ENCODE data around the gene MRPL33. TPM values are rescaled to one million over a fixed set of nuclear protein-coding genes. Genes with fewer than 3 reads are reported as not detected.

Gene MRPL33
- total and polyA plus RNA-seq, 2 experiments from 2014 or later, result 80.5 to 310 TPM

GRCh38 chr2:27766287-27766661 lies 5.2 kb upstream of the MRPL33 start:
- Mint-ChIP-seq H3K4me3 (no peak overlapping the region; the same call in 2 of the 3 replicates), H3K27ac (no peak overlapping the region), H3K36me3 (ENCODE audit: low read depth) (peaks cover 3% of the 10 kb centered on the region; the same call in 1 of the 3 replicates), H3K4me1 (peaks cover 14% of the 10 kb centered on the region; the same call in 2 of the 3 replicates), H3K9me3 (no peaks in the 10 kb centered on the region), H3K27me3 (ENCODE audit: insufficient read depth, low read depth, poor library complexity) (peaks cover 11% of the 10 kb centered on the region)
- Histone ChIP-seq H3K4me3 (no peak overlapping the region), H3F3A (replicated peaks; ENCODE audit: low read depth) (no peaks in the 10 kb centered on the region), H3K36me3 (ENCODE audit: insufficient read depth) (no peaks in the 10 kb centered on the region), H3K27ac (ENCODE audit: low read depth) (no peak overlapping the region), H3K79me2 (replicated peaks; ENCODE audit: insufficient read depth) (no peaks in the 10 kb centered on the region), H3K4me2 (no peak overlapping the region), H3K9me2 (ENCODE audit: insufficient read depth) (no peaks in the 10 kb centered on the region), H3K4me1 (ENCODE audit: insufficient read depth) (peaks cover 4% of the 10 kb centered on the region; the same call in 1 of the 2 replicates), H4K20me1 (replicated peaks; ENCODE audit: insufficient read depth) (no peaks in the 10 kb centered on the region; the same call in 1 of the 2 replicates), H2AFZ (no peak overlapping the region), H3K27me3 (ENCODE audit: insufficient read depth) (no peaks in the 10 kb centered on the region)
- DNase-seq (ENCODE audit: low spot score) (no peak), ATAC-seq (no peak)
- TF ChIP-seq NANOG (IDR thresholded peaks at IDR 0.05; ENCODE audit: borderline replicate concordance), result no peak
- no peak for TF ChIP-seq ZNF331 (CRISPR knock-in tag; IDR thresholded peaks at IDR 0.05; ENCODE audit: low read depth)
- TF ChIP-seq CTCF (conservative IDR thresholded peaks at IDR 0.05; ENCODE audit: low read depth in 2 of 2), result no peak
- no peak for TF ChIP-seq REST (IDR thresholded peaks at IDR 0.05; ENCODE audit: unreplicated experiment)
- no peak for TF ChIP-seq ZNF114 (CRISPR knock-in tag; IDR thresholded peaks at IDR 0.05)
- TF ChIP-seq ETS1 (IDR thresholded peaks at IDR 0.05), result no peak
- TF ChIP-seq STAT1 (IDR thresholded peaks at IDR 0.05; ENCODE audit: unreplicated experiment), result no peak
- no peak for TF ChIP-seq CREB1 (CRISPR knock-in tag; IDR thresholded peaks at IDR 0.05; ENCODE audit: low read depth)

GRCh38 chr2:27771202-27771547 lies 344 bp upstream of the MRPL33 start:
- H3K79me2 ChIP-seq (replicated peaks; ENCODE audit: insufficient read depth), result peaks cover 44% of the 10 kb centered on the region
- peak overlapping the region; percentile 91 for H3K27ac ChIP-seq (ENCODE audit: low read depth)
- TF ChIP-seq ZNF462 (CRISPR knock-in tag; IDR thresholded peaks at IDR 0.05) (no peak), EZH2phosphoT487 (IDR thresholded peaks at IDR 0.05; ENCODE audit: unreplicated experiment) (no peak)

More at GRCh38 chr2:27771202-27771547, 344 bp upstream of the MRPL33 start:
- Histone ChIP-seq H3K4me2 (peak overlapping the region; percentile 96), H3K4me3 (peak overlapping the region; percentile 91), H4K20me1 (replicated peaks; ENCODE audit: insufficient read depth) (peaks cover 11% of the 10 kb centered on the region), H2AFZ (peak overlapping the region; percentile 92), H3K27me3 (ENCODE audit: insufficient read depth) (no peaks in the 10 kb centered on the region), H3K4me1 (ENCODE audit: insufficient read depth) (peaks cover 11% of the 10 kb centered on the region; the same call in 1 of the 2 replicates), H3F3A (replicated peaks; ENCODE audit: low read depth) (0 out of 2 replicates have a peak, but pooled peaks cover 3% of the 10 kb centered on the region), H3K9me2 (ENCODE audit: insufficient read depth) (no peaks in the 10 kb centered on the region), H3K36me3 (ENCODE audit: insufficient read depth) (no peaks in the 10 kb centered on the region)
- Mint-ChIP-seq H3K36me3 (ENCODE audit: low read depth) (peaks cover 5% of the 10 kb centered on the region; the same call in 2 of the 3 replicates), H3K4me3 (peak overlapping the region; percentile 98), H3K9me3 (no peaks in the 10 kb centered on the region), H3K27ac (peak overlapping the region; percentile 98), H3K27me3 (ENCODE audit: insufficient read depth, low read depth, poor library complexity) (peaks cover 15% of the 10 kb centered on the region), H3K4me1 (peaks cover 23% of the 10 kb centered on the region; the same call in 2 of the 3 replicates)
- ATAC-seq (no peak; the same call in 2 of the 3 replicates), DNase-seq (ENCODE audit: low spot score) (no peak)
